ENCODE results near the gene CDKL2. TPM values are rescaled to one million over a fixed set of nuclear protein-coding genes. Genes with fewer than 3 reads are reported as not detected.

The CDKL2 gene
- polyA plus RNA-seq, 3 donors = 0.04 to 0.45 TPM; not detected in 1

DNA sequence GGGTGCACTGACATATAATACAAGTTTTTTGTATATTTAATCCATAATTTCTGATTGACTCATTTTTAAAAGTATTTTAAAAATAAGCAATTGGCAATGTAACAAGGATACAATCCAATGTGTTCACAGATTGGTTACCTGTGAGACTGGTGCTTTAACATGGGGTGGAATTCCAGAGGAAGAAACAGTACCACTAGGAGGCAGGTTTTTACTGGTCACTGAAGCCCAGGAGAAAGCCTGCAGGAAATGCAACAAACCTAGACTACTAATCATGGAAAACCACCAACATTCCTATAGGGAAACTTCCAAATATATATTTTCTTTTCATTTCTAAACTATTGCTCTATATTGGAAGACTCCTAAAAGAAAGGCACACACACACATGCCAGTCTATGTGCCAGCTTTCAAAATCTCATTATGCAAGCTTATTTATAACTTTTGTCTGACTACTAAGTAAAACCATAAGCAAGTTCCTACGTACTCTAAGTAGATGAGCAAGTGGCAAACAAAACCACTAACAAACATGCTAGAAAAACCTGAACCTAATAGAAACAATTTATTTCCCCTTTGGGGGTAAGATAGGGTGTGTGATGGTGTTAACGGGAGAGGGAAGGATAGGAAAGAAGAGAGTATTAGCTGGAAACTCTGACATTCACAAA, 23.6 kb upstream of the CDKL2 start:
- 80 to 83% (median 82%) methylated on average over 2 of the region's 2 CpGs for WGBS, 3 donors
- H3K27ac ChIP-seq (ENCODE audit: low read depth, low read length) = no peak overlapping the region

DNA sequence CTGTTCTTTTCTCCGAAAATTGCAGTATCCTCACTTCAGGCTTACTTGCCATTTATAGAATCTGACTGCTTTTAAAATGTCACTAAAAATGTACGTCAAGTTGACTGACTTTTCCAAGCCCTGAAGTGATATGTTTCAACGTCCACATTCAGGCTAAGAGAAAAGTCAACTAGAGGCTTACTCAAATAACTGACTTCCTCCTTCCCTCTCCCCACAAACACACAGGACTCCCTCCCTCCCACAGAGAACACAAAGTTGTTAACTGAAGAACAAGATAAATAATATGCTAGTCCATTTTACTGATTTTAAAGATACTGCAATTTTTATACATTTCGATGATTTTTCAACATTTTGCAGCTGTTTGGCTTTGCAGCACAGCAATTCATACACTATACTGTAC, 13.8 kb upstream of the CDKL2 start:
- 66 to 77% (median 68%) methylated on average over 4 of the region's 4 CpGs for WGBS, 3 donors
- no peak overlapping the region for H3K27ac ChIP-seq (ENCODE audit: low read depth, low read length)

DNA sequence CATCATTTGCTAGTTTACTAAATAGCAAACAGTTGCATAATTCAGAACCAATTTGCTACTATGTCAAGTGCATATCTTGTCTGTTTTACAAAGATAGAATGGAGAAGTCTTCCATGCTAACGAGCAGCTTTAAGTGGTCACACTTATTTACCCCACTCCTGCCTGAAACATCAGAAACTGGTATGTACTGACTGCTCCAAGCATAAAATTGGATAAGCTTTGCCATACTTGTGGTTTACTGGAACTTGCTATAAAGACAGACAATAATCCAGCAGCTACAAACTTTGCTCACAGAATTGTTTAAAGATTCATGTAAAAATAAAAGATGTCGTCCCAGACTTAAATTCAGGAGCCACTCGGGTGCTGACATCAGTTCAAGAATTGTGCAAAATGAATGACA, 13.3 kb upstream of the CDKL2 start:
- WGBS, 3 donors = 55 to 84% (median 70%) methylated on average over 3 of the region's 3 CpGs
- H3K27ac ChIP-seq (ENCODE audit: low read depth, low read length) = no peak overlapping the region

DNA sequence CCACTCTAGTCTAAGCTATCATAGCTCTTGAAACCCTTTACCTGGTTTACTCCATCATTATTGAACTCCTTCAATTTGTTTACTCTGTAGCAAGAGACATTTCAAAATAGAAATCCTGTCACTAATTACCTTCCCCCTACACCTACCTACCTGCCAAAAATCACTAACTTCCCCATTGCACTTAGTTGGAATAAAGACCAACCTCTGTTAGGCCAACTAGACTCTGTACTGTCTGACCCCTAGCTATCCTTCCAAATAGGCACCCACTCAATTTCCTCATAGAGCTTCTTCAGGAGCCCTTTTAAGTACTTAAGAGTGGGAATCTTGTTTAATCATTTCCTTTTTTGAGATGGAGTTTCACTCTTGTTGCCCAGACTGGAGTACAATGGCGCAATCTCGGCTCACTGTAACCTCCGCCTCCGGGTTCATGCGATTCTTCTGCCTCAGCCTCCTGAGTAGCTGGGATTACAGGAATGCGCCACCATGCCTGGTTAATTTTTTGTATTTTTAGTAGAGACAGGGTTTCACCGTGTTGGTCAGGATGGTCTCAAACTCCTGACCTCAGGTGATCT, 8.9 kb upstream of the CDKL2 start:
- 83 to 97% (median 87%) methylated on average over 7 of the region's 7 CpGs for WGBS, 3 donors
- H3K27ac ChIP-seq (ENCODE audit: low read depth, low read length) = no peak overlapping the region

DNA sequence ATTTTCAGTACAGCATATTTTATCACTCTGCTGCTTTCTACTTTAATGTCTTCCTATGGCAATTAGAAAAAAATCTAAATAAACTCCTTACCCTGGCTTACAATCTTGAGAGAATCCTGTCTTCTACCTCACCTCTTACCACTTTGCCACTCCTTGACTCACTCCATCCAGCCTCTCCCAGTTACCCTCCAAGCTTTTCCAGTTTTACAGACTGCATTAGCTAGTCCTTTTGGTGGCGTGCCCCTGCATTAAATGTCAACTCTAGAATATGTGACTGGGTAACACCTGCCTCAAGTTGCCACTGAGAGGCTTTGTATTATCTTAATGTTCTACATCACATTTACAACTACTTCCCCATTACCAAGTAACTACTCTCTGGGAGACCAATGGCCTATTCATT, 7.5 kb upstream of the CDKL2 start:
- WGBS, 3 donors = 93 to 96% (median 94%) methylated on average over 1 of the region's 1 CpG
- no peak overlapping the region for H3K27ac ChIP-seq (ENCODE audit: low read depth, low read length)

- 86 to 93% (median 91%) methylated on average over 1 of the region's 1 CpG for WGBS, 3 donors
- H3K27ac ChIP-seq (ENCODE audit: low read depth, low read length) = no peak overlapping the region
Measured at GRCh38 chr4:75637176-75637575, 6.8 kb upstream of the CDKL2 start.

DNA sequence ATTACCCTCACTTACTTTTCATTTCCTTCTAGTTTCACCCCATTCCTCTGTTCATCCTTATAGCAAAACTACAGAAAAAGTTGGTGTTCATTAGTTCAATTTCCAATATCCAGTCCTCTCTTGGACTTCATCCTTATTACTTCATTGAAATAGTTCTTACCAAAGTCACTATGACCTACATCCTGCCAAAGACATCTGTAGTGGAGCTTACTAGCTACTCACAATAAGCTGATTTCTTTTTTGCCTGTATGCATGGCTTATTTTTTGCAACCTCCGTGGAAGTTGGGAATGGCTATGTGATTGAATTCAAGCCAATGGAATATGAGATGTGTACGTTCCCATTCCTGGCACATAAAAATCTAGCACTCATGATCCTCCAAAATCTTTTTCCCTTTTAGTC, 4.6 kb upstream of the CDKL2 start:
- H3K27ac ChIP-seq (ENCODE audit: low read depth, low read length) = no peak overlapping the region
- 72 to 79% (median 74%) methylated on average over 2 of the region's 2 CpGs for WGBS, 3 donors

DNA sequence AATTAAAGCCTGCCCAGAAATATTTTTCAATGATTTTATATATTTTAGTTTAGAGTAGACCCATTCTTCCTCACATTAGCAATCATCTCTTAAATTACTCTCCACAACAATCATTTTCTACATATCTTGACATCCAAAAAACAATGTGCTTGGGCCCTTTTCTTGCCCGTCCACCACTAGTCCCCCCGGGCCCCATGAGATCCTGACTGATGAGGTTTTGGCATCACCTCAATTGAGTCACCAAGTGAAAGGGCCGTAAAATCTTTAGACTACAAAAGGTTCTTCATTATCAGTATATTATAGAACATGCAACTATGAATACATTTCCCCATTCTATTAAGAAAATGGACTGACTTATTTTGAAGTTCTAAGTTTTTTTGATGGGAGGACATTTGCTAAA, 4.0 kb upstream of the CDKL2 start:
- H3K27ac ChIP-seq (ENCODE audit: low read depth, low read length) = no peak overlapping the region
- 81 to 84% (median 83%) methylated on average over 3 of the region's 3 CpGs for WGBS, 3 donors

DNA sequence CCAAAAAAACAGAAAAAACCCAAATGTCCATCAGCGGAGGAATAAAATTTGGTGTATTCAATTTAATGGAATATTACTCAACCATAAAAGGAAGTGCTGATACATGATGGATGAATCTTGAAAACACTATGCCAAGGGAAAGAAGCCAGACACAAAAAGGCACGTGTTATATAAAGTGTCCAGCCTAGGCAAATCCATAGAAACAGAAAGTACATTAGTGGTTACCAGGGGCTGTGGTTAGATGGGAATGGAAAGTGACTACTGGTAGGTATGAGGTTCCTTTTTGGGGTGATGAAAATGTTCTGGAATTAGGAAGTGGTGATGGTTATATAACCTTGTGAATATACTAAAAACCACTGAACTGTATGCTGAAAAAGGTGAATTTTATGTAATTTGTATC, 3.5 kb upstream of the CDKL2 start:
- WGBS, 3 donors = 61 to 82% (median 69%) methylated on average over 2 of the region's 2 CpGs
- no peak overlapping the region for H3K27ac ChIP-seq (ENCODE audit: low read depth, low read length)

GRCh38 chr4:75630937-75631329, 605 bp upstream of the CDKL2 start:
- H3K27ac ChIP-seq (ENCODE audit: low read depth, low read length) = no peak overlapping the region
- WGBS, 3 donors = 49 to 61% (median 54%) methylated on average over 9 of the region's 9 CpGs

GRCh38 chr4:75629239-75629638, 1.1 kb downstream of the CDKL2 start:
- WGBS, 3 donors = 51 to 80% (median 77%) methylated on average over 2 of the region's 2 CpGs
- H3K27ac ChIP-seq (ENCODE audit: low read depth, low read length) = no peak overlapping the region

- no peak overlapping the region for H3K27ac ChIP-seq (ENCODE audit: low read depth, low read length)
- WGBS, 3 donors = 88 to 94% (median 90%) methylated on average over 5 of the region's 5 CpGs
Measured at GRCh38 chr4:75623026-75623425, 7.3 kb downstream of the CDKL2 start.

GRCh38 chr4:75621715-75622114, 8.6 kb downstream of the CDKL2 start:
- H3K27ac ChIP-seq (ENCODE audit: low read depth, low read length) = no peak overlapping the region

GRCh38 chr4:75612306-75612705, 18.0 kb downstream of the CDKL2 start:
- no peak overlapping the region for H3K27ac ChIP-seq (ENCODE audit: low read depth, low read length)
- WGBS, 3 donors = 88 to 97% (median 97%) methylated on average over 1 of the region's 1 CpG

- H3K27ac ChIP-seq (ENCODE audit: low read depth, low read length) = no peak overlapping the region
- 88 to 94% (median 93%) methylated on average over 4 of the region's 4 CpGs for WGBS, 3 donors
Measured at GRCh38 chr4:75605928-75606327, 24.4 kb downstream of the CDKL2 start.

- H3K27ac ChIP-seq (ENCODE audit: low read depth, low read length) = no peak overlapping the region
- 91 to 97% (median 92%) methylated on average over 4 of the region's 4 CpGs for WGBS, 3 donors
Measured at GRCh38 chr4:75599647-75600046, 30.7 kb downstream of the CDKL2 start.

DNA sequence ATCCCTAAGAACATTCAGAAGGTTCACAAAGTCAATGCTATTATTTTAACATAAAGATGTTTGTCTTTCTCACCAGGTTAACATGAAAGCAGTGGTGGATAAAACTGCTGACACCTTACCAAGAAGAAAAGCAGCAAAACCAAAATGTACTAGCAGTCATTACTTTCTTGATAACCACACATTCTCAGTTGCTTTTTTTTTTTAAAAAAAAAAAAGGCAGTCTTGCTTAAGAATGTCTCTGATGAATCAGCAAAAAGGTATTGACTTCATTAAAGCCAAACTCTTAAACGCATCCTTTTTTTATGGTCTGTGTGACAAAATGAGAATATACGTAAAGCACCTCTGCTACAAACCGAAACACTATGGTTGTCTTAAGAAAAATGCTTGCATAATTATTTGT, 31.9 kb downstream of the CDKL2 start:
- 50 to 79% (median 58%) methylated on average over 3 of the region's 3 CpGs for WGBS, 3 donors

GRCh38 chr4:75596061-75596460, 34.3 kb downstream of the CDKL2 start:
- 69 to 87% (median 73%) methylated on average over 3 of the region's 3 CpGs for WGBS, 3 donors

More for the DNA sequence above, 31.9 kb downstream of the CDKL2 start:
- no peak overlapping the region for H3K27ac ChIP-seq (ENCODE audit: low read depth, low read length)

GRCh38 chr4:75593393-75593792, 36.9 kb downstream of the CDKL2 start:
- no peak overlapping the region for H3K27ac ChIP-seq (ENCODE audit: low read depth, low read length)
- WGBS, 3 donors = 72 to 90% (median 83%) methylated on average over 1 of the region's 1 CpG

More at GRCh38 chr4:75596061-75596460, 34.3 kb downstream of the CDKL2 start:
- no peak overlapping the region for H3K27ac ChIP-seq (ENCODE audit: low read depth, low read length)

DNA sequence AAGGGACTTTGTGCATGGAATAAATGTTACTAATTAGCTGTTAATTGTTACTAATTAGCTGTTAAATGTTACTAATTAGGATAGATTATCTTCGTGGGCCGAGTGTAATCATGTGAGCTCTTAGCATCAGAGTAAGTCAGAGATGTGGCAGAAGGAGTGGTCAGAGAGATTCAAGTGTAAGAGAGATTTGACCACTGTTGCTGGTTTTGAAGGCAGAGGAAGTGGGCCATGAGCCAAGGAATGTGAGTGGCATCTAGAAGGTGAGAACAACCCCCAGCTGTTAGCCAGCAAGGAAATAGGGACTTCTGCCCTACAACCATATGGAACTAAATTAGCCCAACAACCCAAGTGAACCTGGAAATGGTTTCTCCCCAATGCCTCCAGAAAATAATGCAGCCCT, 46.3 kb downstream of the CDKL2 start:
- WGBS, 3 donors = 79 to 86% (median 80%) methylated on average over 2 of the region's 2 CpGs

More for the DNA sequence above, 46.3 kb downstream of the CDKL2 start:
- no peak overlapping the region for H3K27ac ChIP-seq (ENCODE audit: low read depth, low read length)
